HG03342 (cell line): Measurements from ENCODE around the gene ACO1.

Experiments
- ATAC-seq: cut with Tn5 transposase; IDR thresholded peaks from one replicate; pipeline ENCODE4 v1.9.1; 2021; ENCODE audit warnings: mild to moderate bottlenecking, moderate library complexity; ENCODE audit not compliant: unreplicated experiment

The ACO1 gene

GRCh38 chr9:32414856-32415255 is 30.4 kb downstream of the ACO1 start:
- no peak for ATAC-seq

GRCh38 chr9:32419921-32420320 is 35.5 kb downstream of the ACO1 start:
- no peak for ATAC-seq

- no peak for ATAC-seq
Observed at GRCh38 chr9:32422237-32422806, 37.9 kb downstream of the ACO1 start.

- ATAC-seq: no peak
Observed at GRCh38 chr9:32423371-32423770, 38.9 kb downstream of the ACO1 start.

GRCh38 chr9:32424616-32425015 is 40.2 kb downstream of the ACO1 start:
- no peak for ATAC-seq

- no peak for ATAC-seq
Observed at GRCh38 chr9:32426278-32426939, 42.0 kb downstream of the ACO1 start.

- no peak for ATAC-seq
Observed at GRCh38 chr9:32427111-32427873, 42.8 kb downstream of the ACO1 start.

- no peak for ATAC-seq
Observed at GRCh38 chr9:32430720-32431119, 46.3 kb downstream of the ACO1 start.

GRCh38 chr9:32431196-32431595 is 46.8 kb downstream of the ACO1 start:
- no peak for ATAC-seq

- ATAC-seq: peak; percentile 43
Observed at GRCh38 chr9:32431940-32432555, 47.6 kb downstream of the ACO1 start.

GRCh38 chr9:32434892-32435291 is 50.4 kb downstream of the ACO1 start:
- no peak for ATAC-seq

GRCh38 chr9:32441678-32442077 is 57.2 kb downstream of the ACO1 start:
- ATAC-seq: no peak

- no peak for ATAC-seq
Observed at GRCh38 chr9:32442433-32442832, 58.0 kb downstream of the ACO1 start.

- ATAC-seq: no peak
Observed at GRCh38 chr9:32449969-32450368, 65.5 kb downstream of the ACO1 start.

- ATAC-seq: no peak
Observed at GRCh38 chr9:32454280-32454679, 69.8 kb downstream of the ACO1 start.

- ATAC-seq: no peak
Observed at GRCh38 chr9:32455738-32456137, 71.3 kb downstream of the ACO1 start.

- ATAC-seq: no peak
Observed at GRCh38 chr9:32456564-32456963, 72.1 kb downstream of the ACO1 start.

- no peak for ATAC-seq
Observed at GRCh38 chr9:32463500-32464293, 79.3 kb downstream of the ACO1 start.

GRCh38 chr9:32468740-32469139 is 84.3 kb downstream of the ACO1 start:
- no peak for ATAC-seq

GRCh38 chr9:32472344-32472743 is 87.9 kb downstream of the ACO1 start:
- ATAC-seq: no peak

GRCh38 chr9:32483343-32483742 is 98.9 kb downstream of the ACO1 start:
- ATAC-seq: no peak
